ENCODE measurements around the gene SLC6A4.
"Not testable (repeated sequence)": the region's sequence is repeated elsewhere in the genome, so short reads cannot be mapped to it uniquely, and the experiment has no call there.

The SLC6A4 gene

DNA sequence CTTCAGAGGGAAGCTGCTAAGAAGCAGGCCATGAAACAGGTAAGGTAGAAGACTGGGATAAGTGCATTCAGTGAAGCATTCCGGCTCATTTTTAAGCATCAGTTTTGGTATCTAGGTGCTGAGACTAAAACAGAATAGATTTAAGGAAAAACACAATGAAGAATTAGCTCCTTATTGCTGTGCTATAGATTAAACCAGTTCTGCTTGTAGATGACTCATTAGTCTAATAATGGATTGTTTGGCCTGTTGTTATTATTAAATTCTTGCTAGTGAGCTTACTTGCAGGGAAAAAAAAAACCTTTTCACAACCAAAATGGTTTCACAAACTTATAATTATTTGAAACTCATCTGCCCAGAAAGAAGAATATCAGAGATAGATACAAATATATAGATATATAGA is 62.9 kb downstream of the SLC6A4 start:
- DNase-seq (ENCODE audit: low read depth in 2 of 2): no peak

- DNase-seq (ENCODE audit: low read depth in 2 of 2): no peak
Observed at GRCh38 chr17:30170415-30170987, 65.0 kb downstream of the SLC6A4 start.

- DNase-seq (ENCODE audit: low read depth in 2 of 2): no peak
Observed at GRCh38 chr17:30165960-30166359, 69.5 kb downstream of the SLC6A4 start.

DNA sequence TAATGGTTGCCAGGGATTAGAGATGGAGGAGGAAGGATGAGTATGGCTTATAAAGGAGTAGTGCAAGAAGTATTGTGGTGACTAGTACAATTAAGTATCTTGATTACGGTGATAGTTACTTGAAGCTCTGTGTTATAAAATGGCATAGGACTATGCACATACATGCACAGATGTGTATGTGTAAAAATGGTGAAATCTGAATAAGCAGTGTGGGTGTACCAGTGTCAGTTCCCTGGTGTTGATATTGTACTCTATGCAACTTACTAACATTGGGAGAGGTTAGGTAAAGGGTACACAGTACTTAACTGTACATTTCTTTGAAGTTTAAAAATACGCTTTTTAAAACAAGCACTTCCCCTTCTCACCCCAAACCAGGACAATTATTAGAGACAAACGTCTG is 70.3 kb downstream of the SLC6A4 start:
- DNase-seq (ENCODE audit: low read depth in 2 of 2): no peak

GRCh38 chr17:30164531-30164930 is 71.0 kb downstream of the SLC6A4 start:
- no peak for DNase-seq (ENCODE audit: low read depth in 2 of 2)

DNA sequence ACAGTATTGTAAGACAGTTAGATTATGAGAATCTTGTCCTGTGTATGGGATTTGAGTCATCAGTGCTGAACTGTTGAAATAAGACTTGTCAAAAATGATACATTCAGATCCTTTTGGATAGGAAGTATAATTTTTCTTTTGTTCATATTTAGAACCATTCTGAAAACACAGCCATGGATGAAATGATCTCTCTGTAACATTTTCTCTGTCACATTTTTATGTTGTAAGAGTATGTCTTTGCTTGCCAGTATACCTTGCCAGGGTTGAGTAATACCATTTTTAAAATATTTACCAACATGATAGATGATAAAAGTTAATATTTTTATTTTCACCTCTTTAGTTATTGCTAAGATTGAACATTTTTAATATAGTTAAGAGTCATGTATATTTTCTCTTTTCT is 73.9 kb downstream of the SLC6A4 start:
- DNase-seq (ENCODE audit: low read depth in 2 of 2): no peak

GRCh38 chr17:30160419-30161172 is 74.9 kb downstream of the SLC6A4 start:
- no peak for DNase-seq (ENCODE audit: low read depth in 2 of 2)

- no peak for DNase-seq (ENCODE audit: low read depth in 2 of 2)
Observed at GRCh38 chr17:30158896-30159625, 76.4 kb downstream of the SLC6A4 start.

GRCh38 chr17:30155389-30155788 is 80.1 kb downstream of the SLC6A4 start:
- DNase-seq (ENCODE audit: low read depth in 2 of 2): no peak

GRCh38 chr17:30153463-30153862 is 82.0 kb downstream of the SLC6A4 start:
- DNase-seq (ENCODE audit: low read depth in 2 of 2): no peak

- no peak for DNase-seq (ENCODE audit: low read depth in 2 of 2)
Observed at GRCh38 chr17:30151471-30151870, 84.0 kb downstream of the SLC6A4 start.

DNA sequence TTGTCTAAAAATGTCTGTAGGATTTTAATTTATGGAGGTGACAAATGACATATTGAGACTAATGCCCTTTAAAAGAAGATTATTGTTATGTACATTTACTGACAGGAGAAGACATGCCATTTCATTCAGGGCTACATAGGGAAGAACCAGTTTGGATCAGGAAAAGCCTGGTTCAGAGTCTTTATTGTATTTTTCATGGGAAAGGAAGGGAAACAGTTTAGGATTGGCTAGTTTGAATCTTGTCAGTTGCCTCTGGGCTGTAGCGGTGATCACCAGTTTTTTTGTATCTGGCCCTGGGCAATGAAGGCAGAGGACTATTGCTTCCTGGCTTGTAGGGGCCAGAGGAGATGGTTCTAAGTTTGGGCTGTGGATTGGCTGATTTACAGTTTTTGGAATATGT is 87.1 kb downstream of the SLC6A4 start:
- no peak for DNase-seq (ENCODE audit: low read depth in 2 of 2)

DNA sequence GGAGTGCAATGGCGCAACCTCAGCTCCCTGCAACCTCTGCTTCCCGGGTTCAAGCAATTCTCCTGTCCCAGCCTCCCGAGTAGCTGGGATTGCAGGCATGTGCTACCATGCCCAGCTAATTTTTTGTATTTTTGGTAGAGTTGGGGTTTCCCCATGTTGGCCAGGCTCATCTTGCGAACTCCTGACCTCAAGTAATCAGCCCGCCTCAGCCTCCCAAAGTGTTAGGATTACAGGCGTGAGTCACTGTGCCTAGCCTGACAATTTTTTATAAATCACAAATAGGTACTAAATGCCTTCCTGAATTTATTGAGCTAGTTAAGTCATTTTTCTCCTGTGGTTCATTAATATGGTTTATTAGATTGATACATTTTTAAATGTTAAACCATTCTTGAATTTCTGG is 87.6 kb downstream of the SLC6A4 start:
- not testable (repeated sequence) for DNase-seq (ENCODE audit: low read depth in 2 of 2)
